ENCODE results near the gene MAD1L1.

GRCh38 chr7:1817061-1817712 is 415.6 kb downstream of the MAD1L1 start:
- TF ChIP-seq ZNF24 (IDR thresholded peaks at IDR 0.05), result no peak
- TF ChIP-seq CTCF (CRISPR knock-in tag; IDR thresholded peaks at IDR 0.05), result no peak
- no peak for TF ChIP-seq ZNF652 (CRISPR knock-in tag; IDR thresholded peaks at IDR 0.05; ENCODE audit: borderline replicate concordance, low read depth)
- TF ChIP-seq SIN3A (IDR thresholded peaks at IDR 0.05; ENCODE audit: borderline replicate concordance, low read depth, low read length), result no peak
- TF ChIP-seq MAX (IDR thresholded peaks at IDR 0.05), result no peak; the same call in 1 of the 2 replicates
- no peak for TF ChIP-seq ZNF317 (CRISPR knock-in tag; IDR thresholded peaks at IDR 0.05)
- no peak for TF ChIP-seq SP1 (IDR thresholded peaks at IDR 0.05)
- TF ChIP-seq SP1 (CRISPR knock-in tag; IDR thresholded peaks at IDR 0.05), result no peak
- TF ChIP-seq THAP8 (CRISPR knock-in tag; IDR thresholded peaks at IDR 0.05; ENCODE audit: borderline replicate concordance), result no peak; the same call in 1 of the 2 replicates
- no peak for TF ChIP-seq CREB3 (CRISPR knock-in tag; IDR thresholded peaks at IDR 0.05)
- no peak for TF ChIP-seq MEIS2 (CRISPR knock-in tag; IDR thresholded peaks at IDR 0.05)
- TF ChIP-seq NFYB (CRISPR knock-in tag; IDR thresholded peaks at IDR 0.05), result no peak
- TF ChIP-seq EZH2 (conservative IDR thresholded peaks at IDR 0.05; ENCODE audit: low read depth, low read length), result no peak
- TF ChIP-seq ZNF263 (CRISPR knock-in tag; IDR thresholded peaks at IDR 0.05), result no peak
- no peak for TF ChIP-seq HCFC1 (IDR thresholded peaks at IDR 0.05; ENCODE audit: low read depth, low read length)

All from HepG2 (cell line).